IMR-90 (cell line): Measurements from ENCODE around the gene CUL1. TPM values are rescaled to one million over a fixed set of nuclear protein-coding genes. Genes with fewer than 3 reads are reported as not detected.
"Not testable (repeated sequence)": the region's sequence is repeated elsewhere in the genome, so short reads cannot be mapped to it uniquely, and the experiment has no call there.

Source experiments
- ATAC-seq: fragments of 200-7000 bp; cut with Tn5 transposase; 2 replicates; pipeline ENCODE4 v1.9.1; 2020; ENCODE audit warnings: low read depth, mild to moderate bottlenecking, moderate library complexity
- BruUV-seq: library from RNA; stranded (reverse); fragments of 400-500 nt; replicated peaks from 2 replicates; lab custom pipeline; 2021; lab: Mats Ljungman, UMichigan
- CTCF ChIA-PET: fragments of 300-600 bp; formaldehyde crosslinking; extraction: SDS; loops from one replicate; lab custom pipeline; 2021; ENCODE audit warnings: antibody characterized with exemption; lab: Yijun Ruan, JAX
- POLR2A ChIA-PET: fragments of 300-600 bp; sonication (Branson Sonifier 250); formaldehyde crosslinking; loops from one replicate; lab custom pipeline; 2022; ENCODE audit warnings: antibody characterized with exemption; ENCODE audit not compliant: unreplicated experiment; lab: Charles Lee
- DNase-seq: peaks from one replicate; pipeline ENCODE4 v3.0.0; 2013
- H2AFZ ChIP-seq: replicated peaks from 2 replicates; pipeline ENCODE3; 2013; ENCODE audit warnings: low read length, mild to moderate bottlenecking; ENCODE audit not compliant: poor library complexity
- H2AK5ac ChIP-seq: 2 replicates; pipeline ENCODE4 v1.6.1; 2013; ENCODE audit warnings: low read depth, low read length, inconsistent platforms
- H2AK9ac ChIP-seq: replicated peaks from 2 replicates; pipeline ENCODE3; 2013; ENCODE audit warnings: mild to moderate bottlenecking, low read depth, low read length, moderate library complexity; ENCODE audit not compliant: poor library complexity
- H2BK120ac ChIP-seq: 2 replicates; pipeline ENCODE4 v1.6.1; 2013; ENCODE audit warnings: low read depth, low read length, inconsistent platforms
- H2BK15ac ChIP-seq: 3 replicates; pipeline ENCODE4 v1.6.1; 2013; ENCODE audit warnings: low read depth, low read length, inconsistent platforms
- H2BK20ac ChIP-seq: 2 replicates; pipeline ENCODE4 v1.6.1; 2013; ENCODE audit warnings: low read depth, mild to moderate bottlenecking, inconsistent platforms, low read length, moderate library complexity
- H2BK5ac ChIP-seq: 2 replicates; pipeline ENCODE4 v1.6.1; 2013; ENCODE audit warnings: mild to moderate bottlenecking, low read depth, low read length, inconsistent platforms; ENCODE audit not compliant: poor library complexity, severe bottlenecking
- H3K14ac ChIP-seq: replicated peaks from 2 replicates; pipeline ENCODE4 v1.6.1; 2013; ENCODE audit warnings: low read depth, low read length, inconsistent platforms
- H3K18ac ChIP-seq: 2 replicates; pipeline ENCODE4 v1.6.1; 2013; ENCODE audit warnings: low read depth, low read length, control low read depth
- H3K23ac ChIP-seq: 2 replicates; pipeline ENCODE4 v1.6.1; 2013; ENCODE audit warnings: low read depth, low read length, inconsistent platforms
- H3K27ac ChIP-seq: 2 replicates; pipeline ENCODE4 v1.5.1; 2013; ENCODE audit warnings: mild to moderate bottlenecking, control low read depth, low read length; ENCODE audit not compliant: insufficient read depth
- H3K27me3 ChIP-seq: 2 replicates; pipeline ENCODE4 v1.6.1; 2013; ENCODE audit warnings: low read length; ENCODE audit not compliant: control insufficient read depth, insufficient read depth
- H3K36me3 ChIP-seq: 2 replicates; pipeline ENCODE4 v1.6.1; 2013; ENCODE audit warnings: low read length, mixed read lengths; ENCODE audit not compliant: control insufficient read depth, insufficient read depth
- H3K4ac ChIP-seq: 2 replicates; pipeline ENCODE4 v1.6.1; 2013; ENCODE audit warnings: low read depth, low read length, inconsistent platforms
- H3K4me1 ChIP-seq: 2 replicates; pipeline ENCODE4 v1.6.1; 2013; ENCODE audit warnings: low read length, mixed read lengths; ENCODE audit not compliant: control insufficient read depth, insufficient read depth
- H3K4me2 ChIP-seq: 2 replicates; pipeline ENCODE4 v1.6.1; 2013; ENCODE audit warnings: low read depth, mild to moderate bottlenecking, control low read depth, low read length, moderate library complexity
- H3K4me3 ChIP-seq: 2 replicates; pipeline ENCODE4 v1.5.1; 2013; ENCODE audit warnings: low read depth, mild to moderate bottlenecking, control low read depth, low read length, moderate library complexity; ENCODE audit not compliant: insufficient read depth
- H3K56ac ChIP-seq: 2 replicates; pipeline ENCODE4 v1.6.1; 2013; ENCODE audit warnings: low read length, inconsistent platforms; ENCODE audit not compliant: insufficient read depth; ENCODE audit errors: extremely low read depth
- H3K79me1 ChIP-seq, 2 experiments: 2 replicates each; pipeline ENCODE4 v1.6.1; 2013; ENCODE audit warnings: low read length in 2 of 2, inconsistent platforms in 1 of 2, low read depth in 1 of 2
- H3K9ac ChIP-seq: 2 replicates; pipeline ENCODE4 v1.6.1; 2013; ENCODE audit warnings: low read depth, low read length, control low read depth
- H3K9me1 ChIP-seq: 2 replicates; pipeline ENCODE4 v1.6.1; 2013; ENCODE audit warnings: low read length, inconsistent platforms; ENCODE audit not compliant: insufficient read depth
- H3K9me3 ChIP-seq: 2 replicates; pipeline ENCODE4 v1.6.1; 2013; ENCODE audit warnings: low read length; ENCODE audit not compliant: control insufficient read depth, insufficient read depth
- H4K20me1 ChIP-seq: 2 replicates; pipeline ENCODE4 v1.6.1; 2013; ENCODE audit warnings: low read length, inconsistent platforms; ENCODE audit not compliant: insufficient read depth
- H4K5ac ChIP-seq: 2 replicates; pipeline ENCODE4 v1.6.1; 2013; ENCODE audit warnings: mild to moderate bottlenecking, low read depth, low read length, control low read depth
- H4K8ac ChIP-seq, 2 experiments: 2 replicates each; pipeline ENCODE4 v1.6.1; 2013; ENCODE audit warnings: low read depth in 2 of 2, low read length in 2 of 2, control low read depth in 1 of 2, inconsistent platforms in 1 of 2
- H4K91ac ChIP-seq: 2 replicates; pipeline ENCODE4 v1.6.1; 2013; ENCODE audit warnings: low read depth, low read length, inconsistent platforms; ENCODE audit not compliant: insufficient read depth
- WGBS, 2 experiments: methylation state at CpG; one replicate each; pipeline versions ENCODE4 v1.1.5 to v1.1.7; 2013; ENCODE audit warnings: missing lambda C conversion rate in 2 of 2; ENCODE audit not compliant: insufficient read length in 1 of 2; ENCODE audit errors: extremely low coverage in 2 of 2; 5-methylcytosine and 5-hydroxymethylcytosine counted together
- dilution Hi-C: fragments of 300-500 bp; cut with HindIII; formaldehyde crosslinking; loops from one replicate; pipeline ENCODE4 v1.14.3; 2018; ENCODE audit warnings: low sequenced_read_pairs; ENCODE audit not compliant: unreplicated experiment
- in situ Hi-C: fragments of 300-500 bp; cut with MboI; formaldehyde crosslinking; loops from 3 replicates; pipeline ENCODE4 v1.14.3; 2019; ENCODE audit warnings: low sequenced_read_pairs, inconsistent platforms, mixed read lengths
- intact Hi-C: fragments of 100-400 bp; cut with micrococcal nuclease; formaldehyde crosslinking; loops from 2 replicates; pipeline ENCODE4 v1.10.0; 2022
- polyA plus RNA-seq, 3 experiments: library from polyadenylated mRNA; depleted of rRNA; stranded (reverse); fragments of >200 nt; gene quantifications; 2 replicates each; pipeline ENCODE4 v1.2.3, GENCODE V29; 2012; ENCODE audit warnings: low replicate concordance in 1 of 3
- total RNA-seq: library from RNA; depleted of rRNA; stranded (reverse); fragments of >200 nt; gene quantifications from 2 replicates; pipeline ENCODE4 v1.2.3, GENCODE V29; 2012

The CUL1 gene
- total and polyA plus RNA-seq, 2 of the 4 experiments (the other 2 are of a cell fraction), result 44.0 to 46.2 TPM

GRCh38 chr7:148703671-148703962, 4.9 kb downstream of the CUL1 start:
- peaks cover 13% of the 10 kb centered on the region for H3K4me1 ChIP-seq
- H3K27me3 ChIP-seq, H3K4ac ChIP-seq, H2AFZ ChIP-seq, dilution Hi-C loops, H3K56ac ChIP-seq, H2BK20ac ChIP-seq, H4K8ac ChIP-seq, H2BK15ac ChIP-seq, DNase-seq, BruUV-seq, H4K91ac ChIP-seq, H3K9ac ChIP-seq, H3K4me2 ChIP-seq, H3K23ac ChIP-seq, H2BK5ac ChIP-seq, intact Hi-C loops, H2AK9ac ChIP-seq, POLR2A ChIA-PET, H3K14ac ChIP-seq, H2AK5ac ChIP-seq, H3K36me3 ChIP-seq, ATAC-seq, H3K4me3 ChIP-seq, in situ Hi-C loops, H3K27ac ChIP-seq, H3K18ac ChIP-seq, H3K9me3 ChIP-seq, H2BK120ac ChIP-seq, H4K5ac ChIP-seq: not testable (repeated sequence)
- peaks cover 23% of the 10 kb centered on the region for H3K9me1 ChIP-seq
- peaks cover 81% of the 10 kb centered on the region for H4K20me1 ChIP-seq
- CTCF ChIA-PET, result interaction anchor here (0.6 kb wide), 1 partner anchor 9 kb away, joined by 3 read pairs; no protein-coding TSS in a partner anchor
- H3K79me1 ChIP-seq, result peaks cover 0 to 36% of the 10 kb centered on the region in 2 experiments; a peak in 2 of 4 replicates
- 100% methylated on average over 1 of the region's 8 CpGs; no CpG with 5 or more reads in 1 of the 2 experiments for WGBS, 2 experiments
